ENCODE measurements around the gene PLCB1.

DNA sequence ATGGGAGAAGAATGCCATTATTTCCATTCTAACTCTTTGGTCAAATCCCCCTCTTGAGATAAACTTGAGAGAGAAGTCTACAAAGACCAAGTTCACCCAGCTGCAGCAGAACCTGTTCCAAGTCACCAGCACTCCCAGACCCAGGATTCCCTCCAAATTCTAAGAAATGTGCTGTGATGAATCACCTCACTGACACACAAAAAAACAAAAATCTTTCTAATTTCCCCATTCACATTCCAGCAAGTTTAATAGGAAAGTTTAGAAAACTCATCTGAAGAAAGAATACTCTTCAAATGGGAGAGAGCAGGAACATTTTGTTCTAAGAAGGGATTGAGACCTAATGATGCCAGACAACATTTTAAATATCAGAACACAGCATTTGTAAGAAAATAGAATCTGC, 723.2 kb downstream of the PLCB1 start:
- TF ChIP-seq FOXK2 (IDR thresholded peaks at IDR 0.05) = no peak
- no peak for TF ChIP-seq MXI1 (IDR thresholded peaks at IDR 0.05; ENCODE audit: low read depth, low read length)
- TF ChIP-seq BMI1 (IDR thresholded peaks at IDR 0.05; ENCODE audit: borderline replicate concordance) = no peak
- TF ChIP-seq, protein P1, sequence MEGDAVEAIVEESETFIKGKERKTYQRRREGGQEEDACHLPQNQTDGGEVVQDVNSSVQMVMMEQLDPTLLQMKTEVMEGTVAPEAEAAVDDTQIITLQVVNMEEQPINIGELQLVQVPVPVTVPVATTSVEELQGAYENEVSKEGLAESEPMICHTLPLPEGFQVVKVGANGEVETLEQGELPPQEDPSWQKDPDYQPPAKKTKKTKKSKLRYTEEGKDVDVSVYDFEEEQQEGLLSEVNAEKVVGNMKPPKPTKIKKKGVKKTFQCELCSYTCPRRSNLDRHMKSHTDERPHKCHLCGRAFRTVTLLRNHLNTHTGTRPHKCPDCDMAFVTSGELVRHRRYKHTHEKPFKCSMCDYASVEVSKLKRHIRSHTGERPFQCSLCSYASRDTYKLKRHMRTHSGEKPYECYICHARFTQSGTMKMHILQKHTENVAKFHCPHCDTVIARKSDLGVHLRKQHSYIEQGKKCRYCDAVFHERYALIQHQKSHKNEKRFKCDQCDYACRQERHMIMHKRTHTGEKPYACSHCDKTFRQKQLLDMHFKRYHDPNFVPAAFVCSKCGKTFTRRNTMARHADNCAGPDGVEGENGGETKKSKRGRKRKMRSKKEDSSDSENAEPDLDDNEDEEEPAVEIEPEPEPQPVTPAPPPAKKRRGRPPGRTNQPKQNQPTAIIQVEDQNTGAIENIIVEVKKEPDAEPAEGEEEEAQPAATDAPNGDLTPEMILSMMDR (IDR thresholded peaks at IDR 0.05 in 2 of 3, conservative IDR thresholded peaks at IDR 0.05 in 1 of 3; ENCODE audit: control insufficient read depth in 2 of 3, extremely low read depth in 1 of 3, insufficient read depth in 1 of 3, low read depth in 3 of 3, low read length in 3 of 3) = no peak
- TF ChIP-seq, protein P2, sequence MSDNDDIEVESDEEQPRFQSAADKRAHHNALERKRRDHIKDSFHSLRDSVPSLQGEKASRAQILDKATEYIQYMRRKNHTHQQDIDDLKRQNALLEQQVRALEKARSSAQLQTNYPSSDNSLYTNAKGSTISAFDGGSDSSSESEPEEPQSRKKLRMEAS (IDR thresholded peaks at IDR 0.05; ENCODE audit: low read depth, low read length) = no peak
- no peak for TF ChIP-seq BRCA1 (IDR thresholded peaks at IDR 0.05; ENCODE audit: low read depth, low read length)
